ENCODE results near the gene LMAN1L.

Gene LMAN1L

GRCh38 chr15:74872702-74873035 is 60.0 kb downstream of the LMAN1L start:
- no peak for DNase-seq
- H3K4me3 ChIP-seq (ENCODE audit: low read depth, low read length), result peak overlapping the region; percentile 82
- H3K27me3 ChIP-seq (replicated peaks), result no peaks in the 10 kb centered on the region
- TF ChIP-seq CTCF (IDR thresholded peaks at IDR 0.05; ENCODE audit: low read depth, low read length, missing control alignments), result no peak
- H3K36me3 ChIP-seq (replicated peaks), result no peaks in the 10 kb centered on the region
- in situ Hi-C loops (cut with HindIII; ENCODE audit: low pct_ligation_motif_present, low sequenced_read_pairs), result no loop called here
- peak overlapping the region; percentile 92 for H3K27ac ChIP-seq

GRCh38 chr15:74873036-74873755 is 60.6 kb downstream of the LMAN1L start, which contains the start of gene SCAMP2:
SCAMP2 (minus strand) TSS chr15:74873365; CDS start chr15:74873255, 110 bp downstream.
- H3K36me3 ChIP-seq (replicated peaks), result no peaks in the 10 kb centered on the region
- in situ Hi-C loops (cut with HindIII; ENCODE audit: low pct_ligation_motif_present, low sequenced_read_pairs), result no loop called here
- DNase-seq, result peak; percentile 93
- H3K27ac ChIP-seq, result peak within 1 kb of the TSS; percentile 92
- peak within 1 kb of the TSS; percentile 82 for H3K4me3 ChIP-seq (ENCODE audit: low read depth, low read length)
- H3K27me3 ChIP-seq (replicated peaks), result no peaks in the 10 kb centered on the region
- no peak for TF ChIP-seq CTCF (IDR thresholded peaks at IDR 0.05; ENCODE audit: low read depth, low read length, missing control alignments)

DNA sequence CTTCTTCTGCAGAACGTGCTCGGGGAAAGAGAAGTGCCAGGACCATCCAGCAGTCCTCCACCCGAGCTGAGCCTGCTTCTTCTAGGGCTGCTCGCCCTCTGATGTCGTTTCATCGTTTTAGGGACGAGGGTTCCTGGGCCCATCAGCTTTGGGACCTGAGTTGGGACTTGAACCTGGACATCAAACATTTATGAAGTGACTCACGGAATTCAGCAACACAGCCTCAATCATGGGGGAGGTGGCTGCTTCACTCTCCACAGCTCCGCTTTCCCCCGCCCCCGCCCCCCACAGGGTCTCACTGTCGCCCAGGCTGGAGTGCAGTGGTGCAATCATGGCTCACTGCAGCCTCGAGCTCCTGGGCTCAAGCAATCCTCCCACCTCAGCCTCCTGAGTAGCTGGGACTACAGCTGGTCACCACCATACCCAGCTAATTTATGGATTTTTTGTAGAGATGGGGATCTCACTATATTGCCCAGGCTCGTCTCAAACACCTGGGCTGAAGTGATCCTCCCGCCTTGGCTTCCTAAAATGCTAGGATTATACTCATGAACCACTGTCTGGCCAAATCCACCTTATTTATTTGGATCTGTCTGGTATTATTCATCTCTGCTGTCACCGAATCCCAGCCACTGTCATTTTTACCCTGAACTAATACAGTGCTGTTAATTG is 61.3 kb downstream of the LMAN1L start:
- DNase-seq, result no peak
- no peaks in the 10 kb centered on the region for H3K27me3 ChIP-seq (replicated peaks)
- no peaks in the 10 kb centered on the region for H3K36me3 ChIP-seq (replicated peaks)
- peak overlapping the region; percentile 82 for H3K4me3 ChIP-seq (ENCODE audit: low read depth, low read length)
- in situ Hi-C loops (cut with HindIII; ENCODE audit: low pct_ligation_motif_present, low sequenced_read_pairs), result no loop called here
- no peak overlapping the region for H3K27ac ChIP-seq
- no peak for TF ChIP-seq CTCF (IDR thresholded peaks at IDR 0.05; ENCODE audit: low read depth, low read length, missing control alignments)
